ENCODE results near the gene ACE2. TPM values are rescaled to one million over a fixed set of nuclear protein-coding genes. Genes with fewer than 3 reads are reported as not detected.

The ACE2 gene
- polyA plus RNA-seq, 1 of the 3 experiments (the other 2 are of a cell fraction), result not detected

DNA sequence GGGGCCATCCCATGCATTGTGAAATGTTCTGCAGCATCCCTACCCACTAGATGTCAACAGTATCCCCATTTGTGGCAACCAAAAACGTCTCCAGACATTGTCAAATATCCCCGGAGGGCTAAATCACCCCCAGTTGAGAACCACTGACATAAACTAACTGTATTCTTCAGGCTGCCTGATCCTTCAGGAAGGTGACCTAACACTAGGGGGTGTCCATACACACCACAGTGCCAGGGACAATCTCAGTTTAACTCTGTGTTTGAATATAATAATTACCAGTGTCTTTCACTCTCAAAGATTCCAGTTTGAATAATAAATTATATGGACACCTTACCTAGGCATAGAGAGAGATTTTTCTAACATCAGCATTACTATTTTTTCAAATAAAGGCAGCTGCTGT, 6.4 kb downstream of the ACE2 start:
- Histone ChIP-seq H3K9me2 (no peaks in the 10 kb centered on the region), H3K36me3 (replicated peaks in 1 of 2; ENCODE audit: control insufficient read depth in 1 of 2, insufficient read depth in 2 of 2, low read length in 1 of 2) (no peaks in the 10 kb centered on the region), H3K27me3 (ENCODE audit: insufficient read depth) (no peaks in the 10 kb centered on the region; the same call in 1 of the 2 replicates), H4K20me1 (ENCODE audit: insufficient read depth) (no peaks in the 10 kb centered on the region), H3K4me3 (ENCODE audit: low read depth in 2 of 2, low read length in 1 of 2) (no peak overlapping the region), H3K9me3 (no peaks in the 10 kb centered on the region), H3F3A (replicated peaks; ENCODE audit: insufficient read depth) (no peaks in the 10 kb centered on the region), H3K9ac (no peak overlapping the region), H3K4me1 (ENCODE audit: control insufficient read depth in 1 of 2, insufficient read depth in 2 of 2, low read depth in 1 of 2, low read length in 1 of 2) (no peaks in the 10 kb centered on the region), H3K27ac (ENCODE audit: low read depth in 2 of 2, low read length in 1 of 2) (no peak overlapping the region), H2AFZ (ENCODE audit: low read depth) (no peak overlapping the region), H3K79me2 (ENCODE audit: insufficient read depth) (no peaks in the 10 kb centered on the region), H3K4me2 (no peak overlapping the region)
- 16% methylated on average over 2 of the region's 2 CpGs for WGBS (ENCODE audit: low lambda C conversion rate)
- DNase-seq, result no peak
- ChIA-PET CTCF (no interaction called here), POLR2A (no interaction called here)
- no peak for TF ChIP-seq IRF3 (IDR thresholded peaks at IDR 0.05; ENCODE audit: low read depth, low read length)
- no peak for TF ChIP-seq FOXJ3 (CRISPR knock-in tag; IDR thresholded peaks at IDR 0.05)
- no peak for TF ChIP-seq CHD2 (IDR thresholded peaks at IDR 0.05; ENCODE audit: low read length, partially characterized antibody)
- TF ChIP-seq SIN3A (IDR thresholded peaks at IDR 0.05; ENCODE audit: borderline replicate concordance, low read depth, low read length), result no peak

DNA sequence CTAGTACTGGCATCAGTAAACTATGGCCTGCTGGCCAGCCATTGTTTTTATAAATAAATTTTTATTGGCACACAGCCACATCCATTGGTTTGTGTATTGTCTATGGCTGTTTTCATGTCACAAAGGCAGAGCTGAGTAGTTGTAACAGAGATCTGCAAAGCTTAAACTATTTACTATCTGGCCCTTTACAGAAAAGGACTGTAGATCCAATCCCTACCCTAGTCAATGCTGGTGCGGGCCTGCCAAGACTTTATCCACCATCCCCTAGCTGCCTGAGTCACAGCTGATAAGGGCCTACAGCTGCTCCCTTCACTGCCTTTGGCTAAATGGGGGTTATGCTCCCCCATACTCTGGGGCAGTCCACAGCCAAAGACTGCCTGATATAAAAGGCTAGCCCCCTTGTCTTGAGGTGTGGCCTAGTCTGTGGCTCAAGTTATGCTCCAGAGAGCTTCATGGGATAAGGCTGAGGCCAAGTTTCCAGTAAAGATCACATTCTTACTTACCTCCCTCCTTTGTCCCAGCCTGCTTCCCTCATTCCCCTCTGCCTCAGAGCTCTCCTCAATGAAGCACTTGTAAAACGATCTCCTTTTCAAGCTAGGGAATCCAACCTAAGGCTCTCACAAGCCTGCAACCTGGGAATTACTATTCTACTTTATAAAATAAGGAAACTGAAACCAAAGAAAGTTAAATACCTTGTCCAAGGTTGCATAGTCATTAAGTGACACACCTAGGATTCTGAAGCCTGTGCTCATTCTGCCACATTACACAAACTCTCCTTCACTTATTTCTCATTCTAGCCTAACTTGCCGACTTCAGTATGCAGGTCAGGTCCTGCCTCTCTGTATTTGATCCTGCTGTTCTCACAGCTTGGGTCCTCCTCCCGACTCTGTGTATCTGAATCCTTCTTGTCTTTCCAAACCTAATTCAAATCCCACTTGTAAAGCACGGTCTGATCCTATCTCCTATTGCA, 20.7 kb downstream of the ACE2 start:
- Histone ChIP-seq H3K4me1 (ENCODE audit: control insufficient read depth in 1 of 2, insufficient read depth in 2 of 2, low read depth in 1 of 2, low read length in 1 of 2) (no peaks in the 10 kb centered on the region), H3K79me2 (ENCODE audit: insufficient read depth) (no peaks in the 10 kb centered on the region), H4K20me1 (ENCODE audit: insufficient read depth) (no peaks in the 10 kb centered on the region), H2AFZ (ENCODE audit: low read depth) (no peak overlapping the region), H3K9ac (no peak overlapping the region), H3K4me3 (ENCODE audit: low read depth in 2 of 2, low read length in 1 of 2) (no peak overlapping the region), H3K9me2 (no peaks in the 10 kb centered on the region), H3K27me3 (ENCODE audit: insufficient read depth) (no peaks in the 10 kb centered on the region; the same call in 1 of the 2 replicates), H3K4me2 (no peak overlapping the region), H3K9me3 (no peaks in the 10 kb centered on the region), H3F3A (replicated peaks; ENCODE audit: insufficient read depth) (no peaks in the 10 kb centered on the region), H3K27ac (ENCODE audit: low read depth in 2 of 2, low read length in 1 of 2) (no peak overlapping the region), H3K36me3 (replicated peaks in 1 of 2; ENCODE audit: control insufficient read depth in 1 of 2, insufficient read depth in 2 of 2, low read length in 1 of 2) (no peaks in the 10 kb centered on the region)
- no peak for DNase-seq
- CTCF ChIA-PET, result no interaction called here
- WGBS (ENCODE audit: low lambda C conversion rate), result 25% methylated on average over 4 of the region's 5 CpGs
- POLR2A ChIA-PET, result no interaction called here
- no peak for TF ChIP-seq REST (IDR thresholded peaks at IDR 0.05; ENCODE audit: low read depth, low read length)
- no peak for TF ChIP-seq EZH2phosphoT487 (IDR thresholded peaks at IDR 0.05; ENCODE audit: borderline replicate concordance, low read depth)

Measured in SK-N-SH (cell line).